ENCODE results near the gene C9orf43. TPM values are rescaled to one million over a fixed set of nuclear protein-coding genes. Genes with fewer than 3 reads are reported as not detected.

Gene C9orf43
- total RNA-seq, 2 experiments from 2014 or later: 1.8 to 2.9 TPM

GRCh38 chr9:113452113-113452605, 41.6 kb downstream of the C9orf43 start:
- Histone ChIP-seq H3K4me2 (ENCODE audit: low read length) (no peak overlapping the region), H3K27ac (ENCODE audit: low read depth, low read length, poor library complexity, severe bottlenecking) (no peak overlapping the region), H3K9me3 (ENCODE audit: low read length) (no peaks in the 10 kb centered on the region), H3K79me2 (ENCODE audit: insufficient read depth, low read depth, low read length) (no peaks in the 10 kb centered on the region), H3K36me3 (ENCODE audit: insufficient read depth, low read length) (no peaks in the 10 kb centered on the region), H3K4me3 (ENCODE audit: low read depth, low read length, poor library complexity, severe bottlenecking) (no peak overlapping the region), H2AFZ (ENCODE audit: low read length) (no peak overlapping the region), H3K4me1 (ENCODE audit: insufficient read depth, low read length, poor library complexity, severe bottlenecking) (peaks cover 13% of the 10 kb centered on the region), H3K9me2 (ENCODE audit: insufficient read depth, low read length) (no peaks in the 10 kb centered on the region), H4K20me1 (ENCODE audit: insufficient read depth, low read length) (no peaks in the 10 kb centered on the region)
- no TSS peak for BruUV-seq (replicated peaks)
- ChIA-PET CTCF (ENCODE audit: unreplicated experiment) (no interaction called here), POLR2A (interaction anchor here (0.9 to 1.8 kb wide), 3 partner anchors 66 to 131 kb away, joined by 3 to 4 read pairs (median 3); no protein-coding TSS in a partner anchor)
- no peak for DNase-seq (ENCODE audit: low spot score)
- intact Hi-C loops (cut with micrococcal nuclease; ENCODE audit: unreplicated experiment): no loop called here
- no peak for TF ChIP-seq EZH2phosphoT487 (IDR thresholded peaks at IDR 0.05; ENCODE audit: borderline replicate concordance, low read depth, low read length)

DNA sequence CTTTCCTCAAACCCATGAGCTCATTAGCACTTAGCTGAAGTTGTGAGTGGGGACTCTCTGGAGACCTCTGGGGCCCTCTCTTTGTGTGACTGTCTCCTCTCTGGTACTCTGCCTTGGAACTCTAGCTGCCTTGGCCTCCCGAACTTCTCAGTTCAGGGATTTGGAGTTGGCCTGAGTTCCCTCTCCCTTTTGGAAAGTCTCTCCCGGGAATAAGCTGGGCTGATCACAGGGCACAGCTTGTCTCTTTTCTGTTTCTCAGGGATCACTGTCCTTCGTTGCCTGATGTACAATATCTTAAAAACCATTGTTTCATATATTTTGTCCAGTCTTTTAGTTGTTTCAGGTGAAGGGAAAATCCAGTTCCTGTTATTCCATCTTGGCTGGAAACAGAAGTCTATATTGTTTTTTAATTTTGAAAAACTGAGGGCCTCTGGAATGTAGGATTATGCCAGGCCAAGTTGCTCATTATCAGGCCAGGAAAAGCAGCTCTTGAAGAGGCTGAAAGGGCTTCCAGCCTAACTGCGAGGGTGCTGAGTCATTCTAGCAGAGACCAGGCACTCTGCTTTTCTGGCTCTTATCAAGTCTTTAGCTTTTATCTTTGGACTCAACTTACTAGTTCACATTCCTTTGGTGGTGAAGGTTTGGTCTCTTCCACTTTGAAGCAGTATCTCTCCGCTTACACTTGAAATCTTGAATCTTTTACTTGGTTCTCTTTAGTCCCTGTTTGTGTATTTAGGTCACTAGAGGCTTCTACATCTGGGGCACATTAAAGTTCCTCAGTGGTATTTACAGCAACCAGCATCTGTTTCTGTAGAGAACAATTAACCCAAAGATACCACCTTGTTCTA, 44.6 kb downstream of the C9orf43 start:
- Histone ChIP-seq H3K4me2 (ENCODE audit: low read length) (0 out of 2 replicates have a peak overlapping the region, but pooled peaks have one; percentile 5), H3K9me2 (ENCODE audit: insufficient read depth, low read length) (no peaks in the 10 kb centered on the region), H3K79me2 (ENCODE audit: insufficient read depth, low read depth, low read length) (no peaks in the 10 kb centered on the region), H3K4me3 (ENCODE audit: low read depth, low read length, poor library complexity, severe bottlenecking) (no peak overlapping the region), H3K9me3 (ENCODE audit: low read length) (no peaks in the 10 kb centered on the region), H4K20me1 (ENCODE audit: insufficient read depth, low read length) (no peaks in the 10 kb centered on the region), H3K4me1 (ENCODE audit: insufficient read depth, low read length, poor library complexity, severe bottlenecking) (peaks cover 13% of the 10 kb centered on the region), H3K27ac (ENCODE audit: low read depth, low read length, poor library complexity, severe bottlenecking) (no peak overlapping the region), H3K36me3 (ENCODE audit: insufficient read depth, low read length) (no peaks in the 10 kb centered on the region), H2AFZ (ENCODE audit: low read length) (peak overlapping the region; percentile 79)
- ChIA-PET POLR2A (interaction anchor here (0.5 to 1.6 kb wide), 8 partner anchors 16 to 170 kb away, joined by 3 to 6 read pairs (median 4); no protein-coding TSS in a partner anchor), CTCF (ENCODE audit: unreplicated experiment) (interaction anchor here (0.7 to 0.9 kb wide), 2 partner anchors 125 to 200 kb away, joined by 3 read pairs; no protein-coding TSS in a partner anchor)
- intact Hi-C loops (cut with micrococcal nuclease; ENCODE audit: unreplicated experiment): no loop called here
- DNase-seq (ENCODE audit: low spot score): peak; percentile 21
- no peak for TF ChIP-seq EZH2phosphoT487 (IDR thresholded peaks at IDR 0.05; ENCODE audit: borderline replicate concordance, low read depth, low read length)
- TF ChIP-seq, protein P1, sequence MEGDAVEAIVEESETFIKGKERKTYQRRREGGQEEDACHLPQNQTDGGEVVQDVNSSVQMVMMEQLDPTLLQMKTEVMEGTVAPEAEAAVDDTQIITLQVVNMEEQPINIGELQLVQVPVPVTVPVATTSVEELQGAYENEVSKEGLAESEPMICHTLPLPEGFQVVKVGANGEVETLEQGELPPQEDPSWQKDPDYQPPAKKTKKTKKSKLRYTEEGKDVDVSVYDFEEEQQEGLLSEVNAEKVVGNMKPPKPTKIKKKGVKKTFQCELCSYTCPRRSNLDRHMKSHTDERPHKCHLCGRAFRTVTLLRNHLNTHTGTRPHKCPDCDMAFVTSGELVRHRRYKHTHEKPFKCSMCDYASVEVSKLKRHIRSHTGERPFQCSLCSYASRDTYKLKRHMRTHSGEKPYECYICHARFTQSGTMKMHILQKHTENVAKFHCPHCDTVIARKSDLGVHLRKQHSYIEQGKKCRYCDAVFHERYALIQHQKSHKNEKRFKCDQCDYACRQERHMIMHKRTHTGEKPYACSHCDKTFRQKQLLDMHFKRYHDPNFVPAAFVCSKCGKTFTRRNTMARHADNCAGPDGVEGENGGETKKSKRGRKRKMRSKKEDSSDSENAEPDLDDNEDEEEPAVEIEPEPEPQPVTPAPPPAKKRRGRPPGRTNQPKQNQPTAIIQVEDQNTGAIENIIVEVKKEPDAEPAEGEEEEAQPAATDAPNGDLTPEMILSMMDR (conservative IDR thresholded peaks at IDR 0.05; ENCODE audit: low read length): no peak
- no TSS peak for BruUV-seq (replicated peaks)

DNA sequence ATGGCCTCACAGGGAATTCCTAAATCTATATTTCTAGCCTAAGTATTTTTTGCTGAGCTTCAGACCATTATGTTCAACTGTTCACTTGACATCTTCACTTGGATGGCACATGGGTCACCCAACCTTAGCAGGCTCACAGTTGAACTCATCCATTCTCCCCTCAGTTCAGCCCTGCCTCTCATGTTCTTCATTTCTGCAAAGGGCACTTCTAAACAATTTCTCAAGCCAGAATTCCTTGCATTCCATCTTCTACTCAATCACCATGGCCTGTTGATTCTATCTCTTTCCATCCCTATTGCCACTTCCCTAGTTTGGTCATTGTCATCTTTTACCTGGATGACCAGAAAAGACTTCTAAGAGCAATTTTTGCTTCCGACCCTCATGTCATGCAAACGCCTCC, 45.7 kb downstream of the C9orf43 start:
- CTCF ChIA-PET (ENCODE audit: unreplicated experiment): no interaction called here
- Histone ChIP-seq H3K79me2 (ENCODE audit: insufficient read depth, low read depth, low read length) (no peaks in the 10 kb centered on the region), H3K9me3 (ENCODE audit: low read length) (no peaks in the 10 kb centered on the region), H2AFZ (ENCODE audit: low read length) (no peak overlapping the region), H3K4me2 (ENCODE audit: low read length) (no peak overlapping the region), H3K9me2 (ENCODE audit: insufficient read depth, low read length) (no peaks in the 10 kb centered on the region), H3K4me1 (ENCODE audit: insufficient read depth, low read length, poor library complexity, severe bottlenecking) (peaks cover 13% of the 10 kb centered on the region), H3K36me3 (ENCODE audit: insufficient read depth, low read length) (no peaks in the 10 kb centered on the region), H3K27ac (ENCODE audit: low read depth, low read length, poor library complexity, severe bottlenecking) (no peak overlapping the region), H4K20me1 (ENCODE audit: insufficient read depth, low read length) (no peaks in the 10 kb centered on the region), H3K4me3 (ENCODE audit: low read depth, low read length, poor library complexity, severe bottlenecking) (no peak overlapping the region)
- BruUV-seq (replicated peaks): no TSS peak
- DNase-seq (ENCODE audit: low spot score): no peak
- intact Hi-C loops (cut with micrococcal nuclease; ENCODE audit: unreplicated experiment): no loop called here
- TF ChIP-seq EZH2phosphoT487 (IDR thresholded peaks at IDR 0.05; ENCODE audit: borderline replicate concordance, low read depth, low read length): no peak
- TF ChIP-seq, protein P1 (conservative IDR thresholded peaks at IDR 0.05; ENCODE audit: low read length): no peak
- POLR2A ChIA-PET: interaction anchor here (0.6 to 1.4 kb wide), 2 partner anchors 126 to 171 kb away, joined by 4 to 6 read pairs; no protein-coding TSS in a partner anchor

Measured in OCI-LY7 (cell line).